GM08714 (cell line): ENCODE data around the gene TNS2.
"Not testable (repeated sequence)": the region's sequence is repeated elsewhere in the genome, so short reads cannot be mapped to it uniquely, and the experiment has no call there.

ENCODE experiments used
- H3K4me3 ChIP-seq: fragments of 200-500 bp; sonication (Bioruptor generic); 2 replicates; pipeline ENCODE4 v1.5.1; 2014; ENCODE audit warnings: mild to moderate bottlenecking, low read length, inconsistent platforms
- ZNF274 ChIP-seq: IDR thresholded peaks from 2 replicates; pipeline ENCODE4 v1.6.1; 2012; ENCODE audit warnings: mild to moderate bottlenecking, low read depth, low read length

TNS2 gene

DNA sequence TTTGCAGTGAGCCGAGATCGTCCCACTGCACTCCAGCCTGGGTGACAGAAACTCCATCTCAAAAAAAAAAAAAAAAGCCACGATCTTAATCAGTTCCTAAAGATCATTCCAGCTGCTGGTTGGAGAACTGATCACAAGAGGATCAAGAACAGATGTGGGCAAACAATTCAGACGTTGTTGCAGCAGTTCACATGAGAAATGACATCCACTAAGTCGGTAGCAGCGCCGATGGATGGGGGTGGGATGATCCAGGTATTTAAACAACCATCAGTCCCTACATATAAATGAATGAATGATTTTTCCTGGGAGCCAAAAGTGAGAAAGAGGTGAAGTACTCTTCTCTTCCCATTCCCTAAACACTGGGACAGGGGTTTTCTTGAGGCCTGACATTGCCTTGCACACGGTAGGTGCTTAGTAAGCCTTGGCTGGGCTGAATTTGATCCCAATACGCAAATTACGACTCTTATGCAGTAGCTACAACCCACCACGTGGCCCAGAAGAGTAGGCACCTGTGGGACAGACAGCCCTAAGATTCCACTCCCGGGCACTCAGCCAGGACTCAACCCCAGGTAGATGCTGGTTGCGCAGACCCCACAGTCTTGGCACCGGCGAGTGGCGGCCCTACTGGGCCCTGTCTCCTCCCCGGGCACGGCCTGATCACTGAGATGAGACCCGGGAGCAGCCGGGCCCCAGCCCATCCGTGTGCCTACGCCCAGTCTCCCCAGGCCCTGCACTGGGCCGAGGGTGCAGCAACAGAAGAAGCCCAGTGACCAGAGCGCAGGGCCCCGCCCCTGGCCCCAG, 28.8 kb downstream of the TNS2 start:
- H3K4me3 ChIP-seq, result peak overlapping the region; percentile 75
- no peak for TF ChIP-seq ZNF274

DNA sequence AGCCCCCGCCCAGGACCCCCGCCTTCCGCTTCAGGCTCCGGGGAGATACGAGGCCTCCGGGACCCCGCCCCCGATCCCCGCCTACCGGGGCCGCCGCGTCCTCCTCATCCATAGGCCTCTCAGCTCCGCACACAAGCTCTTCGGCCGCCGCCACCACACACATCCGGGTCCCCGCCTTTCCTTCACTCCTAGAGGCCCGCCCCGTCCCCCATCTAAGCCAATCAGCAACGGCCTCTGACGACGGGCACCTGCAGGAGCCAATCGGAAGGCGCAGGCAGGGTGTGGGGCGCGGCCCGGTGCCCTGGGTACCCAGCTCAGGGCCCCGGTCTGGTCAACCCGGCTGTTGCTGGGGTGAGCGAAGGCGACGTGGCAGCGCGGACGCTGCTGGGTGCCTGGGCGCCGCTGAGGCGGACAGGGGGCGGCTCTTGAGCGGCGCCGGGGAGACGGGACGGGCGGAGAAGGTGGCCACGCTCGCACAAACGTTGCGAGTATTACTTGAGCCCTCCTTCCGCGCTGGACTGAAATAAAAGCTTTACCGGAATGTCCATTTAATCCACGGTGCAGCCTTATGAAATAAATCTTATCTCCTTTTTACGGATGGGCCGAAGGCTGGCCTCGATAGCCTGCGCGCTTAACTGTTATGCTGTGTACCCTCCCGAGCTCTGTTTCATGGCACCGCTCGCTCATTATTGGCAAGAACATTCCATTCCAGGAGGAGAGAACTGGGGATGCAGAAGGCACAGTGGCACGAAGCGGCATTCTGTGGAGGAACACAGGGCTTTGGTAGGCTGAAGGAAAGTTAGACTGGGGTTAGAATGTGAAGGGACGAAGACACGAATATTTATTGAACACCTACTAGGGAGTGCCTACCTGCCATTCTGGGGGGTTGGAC, 29.6 kb downstream of the TNS2 start, which contains the start of gene SPRYD3:
Gene SPRYD3, minus strand, starts transcription at position 165 of the 892 bp plus-strand sequence. Its CDS starts 57 bp downstream, at position 108.
- peak within 1 kb of the TSS; percentile 75 for H3K4me3 ChIP-seq
- TF ChIP-seq ZNF274, result no peak

DNA sequence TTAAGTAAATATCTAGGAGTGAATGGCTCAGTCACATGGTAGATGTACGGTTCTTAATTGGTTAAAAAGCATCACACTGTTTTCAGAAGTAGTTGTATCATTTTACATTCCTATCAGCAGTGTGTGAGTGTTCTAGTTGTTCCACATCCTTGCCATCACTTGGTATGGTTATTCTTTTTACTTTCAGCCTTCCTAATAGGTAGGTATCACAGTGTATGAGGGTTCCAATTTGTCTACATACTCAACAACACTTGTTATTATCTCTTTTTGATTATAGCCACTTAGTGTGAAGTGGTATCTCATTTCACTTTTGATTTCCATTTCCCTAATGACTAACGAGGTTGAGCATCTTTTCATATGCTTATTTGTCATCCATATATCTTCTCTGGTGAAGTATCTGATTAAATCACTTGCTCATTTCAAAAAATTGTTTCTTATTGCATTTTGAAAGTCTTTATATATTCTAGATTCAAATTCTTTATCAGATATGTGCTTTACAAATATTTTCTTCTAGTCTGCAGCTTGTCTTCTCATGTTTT, 32.8 kb downstream of the TNS2 start:
- TF ChIP-seq ZNF274, result no peak
- no peak overlapping the region for H3K4me3 ChIP-seq

DNA sequence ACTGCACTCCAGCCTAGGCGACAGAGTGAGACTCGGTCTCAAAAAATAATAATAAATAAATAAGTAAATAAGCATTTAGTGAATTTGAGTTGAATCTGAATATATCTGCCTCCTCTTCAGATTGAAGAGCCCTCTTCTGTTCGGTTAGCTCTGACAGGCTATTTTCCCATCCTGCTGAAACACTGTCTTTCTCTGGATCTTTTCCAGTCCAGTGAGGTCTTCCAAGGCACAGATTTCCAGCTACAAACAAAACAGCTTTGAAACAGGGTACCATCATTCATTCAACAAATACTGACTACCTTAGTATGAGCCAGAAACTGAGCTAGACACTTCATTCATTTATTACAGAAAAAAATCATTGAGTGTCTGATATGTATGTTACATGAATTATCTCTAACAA, 36.5 kb downstream of the TNS2 start:
- TF ChIP-seq ZNF274, result no peak
- H3K4me3 ChIP-seq, result no peak overlapping the region

DNA sequence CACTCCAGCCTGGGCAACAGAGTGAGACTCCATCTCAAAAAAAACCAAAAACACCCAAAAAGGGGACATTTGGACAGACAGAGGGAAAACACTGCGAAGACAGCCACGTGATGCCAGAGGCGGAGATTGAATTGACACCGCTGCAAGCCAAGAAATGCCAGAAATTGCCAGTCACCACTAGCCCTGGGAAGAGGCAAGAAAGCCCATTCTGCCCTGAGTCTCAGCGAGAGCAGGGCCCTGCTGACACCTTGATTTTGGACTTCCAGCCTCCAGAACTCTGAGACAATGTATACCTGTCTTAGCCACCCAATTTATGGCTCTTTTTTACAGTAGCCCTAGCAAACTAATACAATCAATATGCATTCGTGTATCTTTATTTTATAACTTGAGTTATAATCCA, 40.2 kb downstream of the TNS2 start:
- no peak overlapping the region for H3K4me3 ChIP-seq
- no peak for TF ChIP-seq ZNF274

DNA sequence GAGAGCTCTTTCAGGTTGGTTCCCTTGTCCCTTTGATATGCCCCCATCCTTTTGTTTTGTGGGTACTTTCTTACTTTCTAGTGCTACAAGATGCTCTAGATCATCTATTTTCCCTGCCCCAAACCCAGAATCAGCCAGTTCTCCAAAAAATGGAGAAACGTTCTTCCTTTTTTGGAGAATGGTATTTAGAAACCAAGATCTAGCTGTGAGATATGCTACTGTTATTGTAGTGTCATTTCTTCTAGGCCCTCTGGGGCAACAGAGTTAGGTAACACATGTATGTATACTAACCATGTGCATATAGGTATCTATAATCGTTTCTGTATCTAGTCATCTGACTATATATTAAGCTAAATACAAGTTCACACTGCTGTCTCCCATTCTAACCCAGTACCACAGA, 40.7 kb downstream of the TNS2 start:
- H3K4me3 ChIP-seq, result no peak overlapping the region
- no peak for TF ChIP-seq ZNF274

DNA sequence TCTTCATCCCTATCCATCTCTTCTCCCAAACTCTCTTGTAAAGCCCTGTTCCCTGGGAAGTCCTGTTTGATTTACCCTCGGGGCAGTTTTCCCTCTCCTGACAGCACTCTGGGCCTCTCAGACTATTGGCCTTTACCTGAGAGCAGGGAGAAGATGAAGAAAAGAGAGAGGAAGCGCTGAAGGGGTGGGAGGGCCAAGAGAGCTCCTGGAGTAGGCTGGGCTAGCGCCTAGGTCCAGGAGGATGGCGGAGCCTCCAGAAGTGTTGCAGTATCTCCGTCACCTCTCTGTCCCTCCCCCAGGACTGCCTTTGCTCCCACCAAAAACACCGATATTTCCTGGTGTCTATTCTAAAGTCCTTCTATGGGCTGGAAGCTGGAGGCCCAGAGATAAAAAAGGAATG, 41.9 kb downstream of the TNS2 start:
- no peak for TF ChIP-seq ZNF274
- H3K4me3 ChIP-seq, result no peak overlapping the region

DNA sequence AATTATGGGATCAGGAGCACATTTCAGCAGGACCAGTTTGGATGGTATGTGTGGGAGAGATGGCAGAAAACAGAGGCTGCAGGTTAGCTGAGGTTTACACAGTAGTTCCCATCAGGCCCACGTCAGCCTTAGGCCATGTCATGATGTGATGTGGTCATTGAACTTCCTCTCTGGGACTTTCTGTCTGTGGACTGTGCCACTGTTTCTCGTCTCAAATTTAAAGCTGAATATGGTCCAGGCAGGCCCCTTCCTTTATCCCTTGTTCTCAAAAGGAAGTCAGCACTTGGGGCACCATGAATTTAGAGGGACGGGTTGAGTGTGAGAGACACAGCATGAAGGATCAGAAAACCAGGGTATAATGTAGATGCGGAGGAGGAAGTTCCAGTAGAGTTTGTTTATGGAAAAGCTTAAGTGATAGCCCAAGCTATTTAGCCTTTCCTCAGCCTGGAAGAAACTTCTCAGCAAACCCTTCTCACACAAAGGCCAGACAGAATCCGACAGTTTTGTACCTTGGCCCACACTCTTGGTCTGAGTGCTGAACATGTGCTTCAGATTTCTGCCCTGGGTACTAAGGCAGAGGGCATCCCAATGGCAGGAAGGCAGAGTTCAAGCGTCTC, 44.0 kb downstream of the TNS2 start:
- no peak overlapping the region for H3K4me3 ChIP-seq
- TF ChIP-seq ZNF274, result no peak

DNA sequence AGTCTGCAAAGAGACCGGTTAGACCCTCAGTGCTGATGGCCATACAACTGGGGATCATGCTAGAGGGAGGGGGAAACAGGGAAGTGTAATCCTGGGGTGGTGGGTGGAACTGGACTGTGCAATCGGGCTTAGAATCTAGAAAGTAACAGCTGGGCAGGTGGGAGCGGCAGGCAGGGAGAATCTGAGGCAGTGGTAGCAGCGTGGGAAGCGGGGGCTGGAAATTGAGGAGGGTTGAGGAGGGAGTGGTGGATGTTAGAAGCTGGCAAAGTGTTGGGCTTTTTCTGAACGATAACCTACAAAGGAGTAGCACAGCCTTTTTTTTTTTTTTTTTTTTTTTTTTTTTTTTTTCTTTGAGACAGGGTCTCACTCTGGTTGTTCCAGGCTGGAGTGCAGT, 44.5 kb downstream of the TNS2 start:
- no peak for TF ChIP-seq ZNF274

DNA sequence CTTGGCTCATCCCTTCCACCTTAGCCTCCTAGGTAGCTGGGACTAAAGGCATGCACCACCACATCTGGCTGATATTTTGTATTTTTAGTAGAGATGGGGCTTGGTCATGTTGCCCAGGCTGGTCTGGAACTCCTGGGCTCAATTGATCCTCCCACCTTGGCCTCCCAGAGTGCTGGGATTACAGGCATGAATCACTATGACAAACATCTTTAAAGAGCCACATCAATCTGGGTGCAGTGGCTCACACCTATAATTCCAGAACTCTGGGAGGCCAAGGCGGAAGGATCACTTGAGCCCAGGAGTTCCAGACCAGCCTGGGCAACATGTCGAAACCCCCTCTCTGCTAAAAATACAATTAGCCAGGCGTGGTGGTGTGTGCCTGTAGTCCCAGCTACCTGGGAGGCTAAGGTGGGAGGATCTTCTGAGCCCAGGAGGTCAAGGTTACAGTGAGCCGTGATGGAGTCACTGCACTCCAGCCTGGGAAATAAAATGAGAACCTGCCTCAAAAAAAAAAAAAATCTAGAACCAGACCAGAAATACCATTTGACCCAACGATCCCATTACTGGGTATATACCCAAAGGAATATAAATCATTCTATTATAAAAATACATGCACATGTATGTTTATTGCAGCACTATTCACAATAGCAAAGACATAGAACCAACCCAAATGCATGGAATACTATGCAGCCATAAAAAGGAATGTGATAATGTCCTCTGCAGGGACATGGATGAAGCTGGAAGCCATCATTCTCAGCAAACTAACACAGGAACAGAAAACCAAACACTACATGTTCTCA, 45.1 kb downstream of the TNS2 start:
- H3K4me3 ChIP-seq, result not testable (repeated sequence)

More for the DNA sequence above, 44.5 kb downstream of the TNS2 start:
- H3K4me3 ChIP-seq, result no peak overlapping the region

DNA sequence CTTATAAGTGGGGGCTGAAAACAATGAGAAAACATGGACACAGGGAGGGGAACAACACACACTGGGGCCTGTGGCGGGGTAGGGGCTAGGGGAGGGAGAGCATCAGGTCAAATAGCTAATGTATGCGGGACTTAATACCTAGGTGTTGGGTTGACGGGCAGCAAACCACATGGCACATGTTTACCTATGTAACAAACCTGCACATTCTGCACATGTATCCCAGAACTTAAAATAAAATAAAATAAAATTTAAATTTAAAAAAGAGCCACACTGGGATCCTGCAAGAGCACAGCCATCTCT, 45.7 kb downstream of the TNS2 start:
- H3K4me3 ChIP-seq, result not testable (repeated sequence)

DNA sequence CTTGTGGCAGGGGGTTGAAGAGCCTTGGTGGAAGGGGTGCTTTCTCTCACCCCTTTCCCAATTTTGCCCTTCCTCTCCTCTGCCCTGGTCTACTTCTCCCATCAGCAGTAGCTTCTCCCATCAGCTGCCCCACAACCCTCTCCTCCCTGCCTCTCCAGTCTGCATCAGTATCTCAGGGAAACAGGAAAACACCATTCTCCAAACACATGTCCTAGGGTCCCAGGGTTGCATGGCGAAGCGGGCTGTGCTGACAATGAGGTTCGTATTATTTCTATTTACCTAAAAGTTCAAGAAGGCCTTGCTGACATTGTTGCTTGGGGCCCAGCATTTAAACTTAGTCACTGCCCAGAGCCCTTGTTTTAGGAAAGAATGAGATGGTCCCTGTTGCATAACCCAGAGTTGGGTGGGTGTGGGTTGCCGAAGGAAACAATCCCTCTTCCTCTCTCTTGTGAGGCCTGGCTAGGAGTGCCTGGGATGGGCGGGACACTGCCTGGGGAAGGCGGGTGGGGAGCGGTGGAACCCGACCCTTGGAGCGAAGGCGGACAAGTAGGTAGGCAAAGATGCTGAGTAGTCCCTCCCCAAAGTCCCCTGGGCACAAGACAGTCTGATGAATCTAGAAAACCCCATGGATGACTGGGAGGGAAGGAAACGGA, 46.4 kb downstream of the TNS2 start:
- TF ChIP-seq ZNF274, result no peak
- no peak overlapping the region for H3K4me3 ChIP-seq

DNA sequence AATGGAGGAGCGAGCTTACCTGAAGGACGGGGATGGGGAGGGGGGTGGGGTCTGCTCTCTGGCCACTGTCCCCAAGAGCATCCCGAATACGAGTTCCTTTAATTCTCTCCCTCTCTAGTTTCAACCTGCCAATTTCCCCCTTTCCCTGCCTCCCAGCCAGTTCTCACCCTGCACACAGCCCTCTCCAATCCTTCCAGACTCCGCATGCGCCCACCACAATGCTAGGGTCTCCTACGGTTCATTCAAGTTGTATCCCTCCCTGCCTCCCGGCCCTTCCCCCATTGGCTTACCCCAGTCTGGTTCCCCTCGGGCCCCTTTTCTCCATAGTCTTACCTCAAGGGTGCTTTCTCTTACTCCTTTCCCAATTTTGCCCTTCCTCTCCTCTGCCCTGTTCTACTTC, 46.9 kb downstream of the TNS2 start:
- TF ChIP-seq ZNF274, result no peak
- no peak overlapping the region for H3K4me3 ChIP-seq
